ENCODE measurements around the gene AUTS2.

The AUTS2 gene

DNA sequence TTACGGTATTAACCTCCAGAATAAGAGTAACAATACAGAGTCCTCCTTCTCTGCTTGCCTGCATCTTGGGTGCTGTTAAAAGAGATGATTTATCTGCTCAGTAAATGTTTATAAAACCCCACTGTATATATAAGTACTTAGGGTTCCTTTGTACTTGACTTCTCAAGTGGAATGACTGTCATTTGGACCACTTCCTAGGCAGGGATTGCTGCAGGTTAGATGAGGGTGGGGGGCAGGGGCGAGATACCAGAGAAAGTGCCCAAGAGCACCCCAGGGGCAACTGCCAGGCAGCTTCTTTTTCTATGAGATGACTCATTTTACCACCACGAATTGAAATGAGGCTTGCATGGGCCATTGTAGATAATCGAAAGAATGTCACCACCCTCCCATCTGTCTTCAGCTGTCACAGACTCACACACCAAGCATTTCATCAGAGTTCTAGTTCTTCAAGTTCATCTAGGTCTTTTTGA is 1111.8 kb downstream of the AUTS2 start:
- no peaks in the 10 kb centered on the region for H3K27me3 Mint-ChIP-seq
- peaks cover 3% of the 10 kb centered on the region for H3K36me3 Mint-ChIP-seq (ENCODE audit: low read depth)

DNA sequence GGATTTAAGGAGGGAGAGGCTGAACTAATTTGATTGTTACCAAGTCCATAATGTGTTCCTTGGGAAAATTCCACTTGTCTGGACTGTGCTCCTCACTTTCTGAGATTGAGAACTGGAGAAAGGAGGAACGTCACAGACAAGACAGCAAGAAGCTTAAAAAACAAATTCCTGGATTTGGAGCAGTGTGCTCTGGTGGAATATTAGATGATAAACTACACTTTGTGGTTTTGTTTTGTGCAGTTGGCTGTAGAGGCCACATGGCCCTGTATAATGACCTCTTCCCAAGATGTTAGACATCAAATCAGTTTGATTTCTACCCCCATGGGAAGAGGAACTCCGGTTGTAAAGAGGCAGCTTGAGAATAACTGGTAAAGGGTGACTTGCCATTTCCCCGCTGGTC is 1112.4 kb downstream of the AUTS2 start:
- H3K4me1 Mint-ChIP-seq (ENCODE audit: low read depth) = peaks cover 19% of the 10 kb centered on the region
- no peak for DNase-seq
- H3K36me3 Mint-ChIP-seq (ENCODE audit: low read depth) = peaks cover 3% of the 10 kb centered on the region
- no peak overlapping the region for H3K27ac Mint-ChIP-seq
- no peaks in the 10 kb centered on the region for H3K27me3 Mint-ChIP-seq
- no peak overlapping the region for H3K4me3 Mint-ChIP-seq
- peaks cover 6% of the 10 kb centered on the region for H3K9me3 Mint-ChIP-seq

More for the DNA sequence above, 1111.8 kb downstream of the AUTS2 start:
- H3K27ac Mint-ChIP-seq = no peak overlapping the region
- H3K4me1 Mint-ChIP-seq (ENCODE audit: low read depth) = peaks cover 17% of the 10 kb centered on the region
- H3K9me3 Mint-ChIP-seq = peaks cover 6% of the 10 kb centered on the region
- DNase-seq = no peak
- H3K4me3 Mint-ChIP-seq = no peak overlapping the region

DNA sequence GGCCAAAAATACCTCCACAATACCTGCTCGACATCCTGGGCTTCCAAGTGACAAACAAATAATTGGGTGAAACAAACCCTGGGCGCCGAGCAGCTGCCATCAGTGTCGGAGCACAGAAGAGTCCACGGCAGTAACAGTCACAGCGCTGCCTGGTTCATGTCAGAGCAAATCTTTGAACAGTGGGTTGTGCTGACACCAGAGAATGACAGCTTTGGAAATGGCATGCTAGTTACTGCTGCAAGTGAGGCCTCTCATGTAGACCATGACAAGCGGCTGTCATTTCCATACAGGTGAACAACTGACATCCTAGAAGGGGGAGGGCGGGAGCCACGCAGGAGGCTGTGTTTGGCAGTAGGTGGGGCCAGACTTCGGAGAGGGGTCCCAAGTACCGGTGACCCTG is 1113.2 kb downstream of the AUTS2 start:
- Mint-ChIP-seq H3K27ac (no peak overlapping the region), H3K4me1 (ENCODE audit: low read depth) (peaks cover 17% of the 10 kb centered on the region), H3K9me3 (peaks cover 6% of the 10 kb centered on the region), H3K27me3 (no peaks in the 10 kb centered on the region), H3K36me3 (ENCODE audit: low read depth) (peaks cover 3% of the 10 kb centered on the region), H3K4me3 (no peak overlapping the region)
- no peak for DNase-seq

DNA sequence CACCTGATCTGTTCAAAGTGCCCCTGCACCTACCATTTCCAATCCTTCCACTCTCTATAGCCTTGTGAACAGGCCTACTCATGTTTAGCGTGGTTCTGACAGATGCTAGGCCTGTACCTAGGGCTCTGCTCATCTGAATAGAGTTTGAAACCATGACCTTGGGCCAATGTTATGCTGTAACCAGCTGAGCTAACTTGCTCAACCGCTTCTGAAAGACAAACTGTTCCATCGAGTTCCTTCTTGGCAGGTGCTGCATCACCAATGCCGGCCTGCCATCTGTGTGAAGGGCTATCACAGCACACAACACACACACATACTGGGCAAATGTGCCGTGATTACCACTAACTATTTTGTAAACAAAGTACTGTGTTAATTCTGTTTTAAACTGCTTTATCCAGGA is 1114.7 kb downstream of the AUTS2 start:
- no peak for DNase-seq
- no peaks in the 10 kb centered on the region for H3K27me3 Mint-ChIP-seq
- H3K9me3 Mint-ChIP-seq = peaks cover 6% of the 10 kb centered on the region
- peaks cover 26% of the 10 kb centered on the region for H3K4me1 Mint-ChIP-seq (ENCODE audit: low read depth)
- no peak overlapping the region for H3K27ac Mint-ChIP-seq
- peaks cover 3% of the 10 kb centered on the region for H3K36me3 Mint-ChIP-seq (ENCODE audit: low read depth)
- H3K4me3 Mint-ChIP-seq = no peak overlapping the region

DNA sequence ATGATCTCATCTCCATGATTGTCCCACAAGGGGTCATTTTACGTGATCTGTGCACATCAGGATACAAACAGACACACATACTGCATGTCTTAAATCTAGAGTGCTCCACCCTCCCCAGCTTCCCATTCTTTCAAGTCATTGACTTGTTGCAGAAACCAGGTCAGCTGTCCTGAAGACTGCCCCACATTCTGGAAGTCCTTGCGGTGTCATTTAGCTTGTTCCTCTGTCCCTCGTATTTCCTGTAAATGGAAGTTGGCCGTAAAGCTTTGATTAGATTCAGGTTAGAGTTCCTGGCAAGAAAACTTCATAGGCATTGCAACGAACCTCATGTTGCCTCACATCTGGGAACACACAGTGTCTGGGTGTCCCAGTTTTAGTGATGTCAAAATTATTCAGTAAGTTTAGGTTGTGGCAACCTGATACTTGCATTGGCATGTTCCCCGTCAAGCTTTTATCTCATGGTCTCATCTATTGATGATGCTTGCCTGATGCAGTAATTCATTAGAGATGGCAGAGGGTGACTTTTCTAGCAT is 1116.3 kb downstream of the AUTS2 start:
- Mint-ChIP-seq H3K9me3 (peaks cover 6% of the 10 kb centered on the region), H3K4me1 (ENCODE audit: low read depth) (peaks cover 28% of the 10 kb centered on the region), H3K4me3 (no peak overlapping the region), H3K27me3 (no peaks in the 10 kb centered on the region), H3K27ac (no peak overlapping the region), H3K36me3 (ENCODE audit: low read depth) (peaks cover 3% of the 10 kb centered on the region)
- DNase-seq = no peak

DNA sequence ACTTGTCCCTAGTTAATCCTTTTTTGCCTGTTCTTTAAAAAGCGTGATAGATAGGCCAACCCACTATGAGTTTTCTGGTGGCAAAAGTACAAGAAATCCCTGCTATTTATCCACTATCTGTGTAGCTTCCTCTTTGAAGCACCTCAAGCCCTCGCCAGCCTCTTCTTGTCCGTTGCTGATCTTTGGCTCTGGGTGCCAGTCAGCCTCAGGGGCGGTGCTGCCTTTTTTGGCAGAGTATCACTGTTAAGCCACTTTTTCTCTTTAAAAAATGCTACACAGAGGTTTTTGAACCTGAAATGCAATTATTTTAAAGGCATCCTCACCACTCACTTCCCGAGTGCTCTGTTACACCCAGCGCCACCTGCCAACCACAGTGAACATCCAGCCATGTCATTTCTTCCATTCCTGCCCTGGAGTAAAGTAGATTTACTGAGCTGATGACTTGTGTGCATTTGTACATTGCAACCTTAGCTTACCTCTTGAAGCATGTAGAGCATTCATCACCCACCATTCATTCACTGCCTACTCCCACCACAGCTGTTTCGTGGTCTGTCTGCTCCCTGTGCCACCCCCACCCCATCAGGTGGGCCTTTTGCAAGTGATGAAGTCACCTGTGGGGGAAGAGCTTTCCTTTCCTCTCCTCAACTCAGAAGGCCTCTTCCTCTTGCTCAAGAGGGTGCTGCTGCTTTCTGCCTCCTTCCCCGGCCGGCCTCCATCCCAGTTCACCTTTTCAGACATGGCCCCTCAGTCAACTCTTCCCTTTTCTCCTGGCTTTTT is 1119.5 kb downstream of the AUTS2 start:
- no peak overlapping the region for H3K27ac Mint-ChIP-seq
- H3K27me3 Mint-ChIP-seq = no peaks in the 10 kb centered on the region
- no peak overlapping the region for H3K4me3 Mint-ChIP-seq
- H3K4me1 Mint-ChIP-seq (ENCODE audit: low read depth) = peaks cover 31% of the 10 kb centered on the region
- DNase-seq = no peak
- peaks cover 6% of the 10 kb centered on the region for H3K9me3 Mint-ChIP-seq
- peaks cover 3% of the 10 kb centered on the region for H3K36me3 Mint-ChIP-seq (ENCODE audit: low read depth)

DNA sequence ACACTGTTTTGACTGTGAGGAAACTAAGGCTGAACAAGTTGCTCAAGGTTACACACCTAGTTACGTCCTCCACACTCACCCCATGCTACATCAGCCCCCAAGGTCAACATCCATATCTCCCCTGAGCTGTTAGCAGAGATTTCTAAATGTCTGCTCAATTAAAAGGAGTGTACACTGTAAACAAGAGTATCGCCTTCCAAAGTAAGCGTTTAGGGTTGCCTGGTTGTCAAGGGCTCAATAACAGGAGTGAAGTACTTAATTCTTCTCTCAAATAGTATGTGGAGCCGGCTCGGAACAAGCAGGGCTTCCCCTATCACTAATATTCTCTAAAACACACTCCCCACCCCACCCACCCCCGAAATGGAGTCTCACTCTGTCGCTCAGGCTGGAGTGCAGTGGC is 1120.8 kb downstream of the AUTS2 start:
- no peaks in the 10 kb centered on the region for H3K27me3 Mint-ChIP-seq
- DNase-seq = no peak
- no peak overlapping the region for H3K27ac Mint-ChIP-seq
- no peak overlapping the region for H3K4me3 Mint-ChIP-seq
- H3K36me3 Mint-ChIP-seq (ENCODE audit: low read depth) = peaks cover 3% of the 10 kb centered on the region
- H3K9me3 Mint-ChIP-seq = peaks cover 6% of the 10 kb centered on the region
- peaks cover 31% of the 10 kb centered on the region for H3K4me1 Mint-ChIP-seq (ENCODE audit: low read depth)

DNA sequence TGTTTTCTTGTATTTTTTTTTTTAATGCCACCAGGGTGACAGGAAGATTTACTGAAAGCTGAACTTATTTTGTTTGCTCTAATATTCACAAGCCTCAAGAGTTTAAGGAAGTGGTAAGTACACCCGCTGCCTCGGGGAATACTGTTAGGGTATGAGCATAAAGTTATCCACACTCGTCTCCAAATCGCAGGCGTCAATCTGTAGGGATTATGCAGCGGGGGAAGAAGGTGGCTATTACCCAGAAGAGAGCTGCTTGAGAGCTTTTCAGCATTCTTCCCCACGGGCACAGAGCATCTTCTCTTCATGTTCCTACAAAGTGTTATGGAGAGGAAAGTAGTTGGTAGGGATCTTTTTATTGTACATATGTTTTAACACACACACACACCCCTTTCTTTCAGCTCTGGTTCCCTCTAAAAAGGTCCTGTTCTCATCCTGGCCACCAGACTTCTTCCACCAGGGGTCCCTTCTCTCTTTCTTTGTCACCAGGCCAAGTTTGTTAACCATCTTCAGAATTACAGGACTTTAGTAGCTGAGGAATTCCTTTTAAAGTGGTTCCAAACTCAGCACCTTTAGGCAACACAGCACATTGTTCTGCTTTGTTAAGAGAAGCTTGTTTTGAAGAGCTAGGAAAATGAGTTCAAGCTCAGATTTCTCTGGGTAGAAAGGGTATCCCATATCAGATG is 1122.1 kb downstream of the AUTS2 start:
- Mint-ChIP-seq H3K27ac (no peak overlapping the region), H3K27me3 (no peaks in the 10 kb centered on the region), H3K36me3 (ENCODE audit: low read depth) (no peaks in the 10 kb centered on the region), H3K4me1 (ENCODE audit: low read depth) (peaks cover 30% of the 10 kb centered on the region), H3K4me3 (no peak overlapping the region), H3K9me3 (no peaks in the 10 kb centered on the region)
- no peak for DNase-seq

DNA sequence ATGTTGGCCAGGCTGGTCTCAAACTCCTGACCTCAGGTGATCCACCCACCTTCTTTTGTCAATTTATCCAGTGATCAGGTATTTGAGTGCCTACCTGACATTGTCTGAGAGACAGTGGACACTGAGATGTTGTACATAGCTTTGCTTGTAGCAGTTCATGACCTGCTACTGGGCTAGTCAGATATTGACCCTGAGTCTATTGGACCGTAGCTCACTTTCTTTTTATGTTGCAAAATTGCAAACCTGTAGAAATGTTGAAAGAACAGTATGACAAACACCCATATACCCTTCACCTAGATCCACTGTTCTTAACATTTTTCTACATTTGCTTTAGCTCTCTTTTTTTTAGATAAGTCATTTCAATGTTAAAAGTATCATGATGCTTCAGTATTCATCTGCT is 1123.2 kb downstream of the AUTS2 start:
- no peaks in the 10 kb centered on the region for H3K27me3 Mint-ChIP-seq
- H3K4me3 Mint-ChIP-seq = no peak overlapping the region
- H3K9me3 Mint-ChIP-seq = no peaks in the 10 kb centered on the region
- H3K27ac Mint-ChIP-seq = no peak overlapping the region
- peaks cover 27% of the 10 kb centered on the region for H3K4me1 Mint-ChIP-seq (ENCODE audit: low read depth)
- DNase-seq = no peak
- H3K36me3 Mint-ChIP-seq (ENCODE audit: low read depth) = no peaks in the 10 kb centered on the region

DNA sequence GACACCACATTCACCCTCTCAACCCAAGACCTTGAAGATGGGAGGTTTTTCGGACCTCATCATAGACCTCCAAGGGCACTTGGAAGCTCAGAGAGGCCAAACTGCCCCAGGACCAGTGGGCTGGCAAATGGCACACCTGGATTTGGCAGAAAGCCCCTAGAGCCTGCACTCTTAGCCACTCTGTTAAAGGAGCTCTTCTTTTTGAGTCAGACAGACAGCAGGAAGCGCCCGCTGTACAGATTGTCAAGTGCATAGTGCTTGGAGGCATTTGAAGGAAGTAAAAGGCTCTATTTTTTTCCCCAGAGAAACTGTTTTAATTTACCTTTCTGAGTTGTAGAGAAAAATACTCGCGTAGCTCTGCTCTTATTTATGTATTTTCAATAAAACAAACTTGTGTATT is 1125.1 kb downstream of the AUTS2 start:
- Mint-ChIP-seq H3K9me3 (no peaks in the 10 kb centered on the region), H3K27ac (no peak overlapping the region), H3K27me3 (no peaks in the 10 kb centered on the region), H3K4me3 (no peak overlapping the region), H3K4me1 (ENCODE audit: low read depth) (peaks cover 18% of the 10 kb centered on the region), H3K36me3 (ENCODE audit: low read depth) (no peaks in the 10 kb centered on the region)
- DNase-seq = no peak

DNA sequence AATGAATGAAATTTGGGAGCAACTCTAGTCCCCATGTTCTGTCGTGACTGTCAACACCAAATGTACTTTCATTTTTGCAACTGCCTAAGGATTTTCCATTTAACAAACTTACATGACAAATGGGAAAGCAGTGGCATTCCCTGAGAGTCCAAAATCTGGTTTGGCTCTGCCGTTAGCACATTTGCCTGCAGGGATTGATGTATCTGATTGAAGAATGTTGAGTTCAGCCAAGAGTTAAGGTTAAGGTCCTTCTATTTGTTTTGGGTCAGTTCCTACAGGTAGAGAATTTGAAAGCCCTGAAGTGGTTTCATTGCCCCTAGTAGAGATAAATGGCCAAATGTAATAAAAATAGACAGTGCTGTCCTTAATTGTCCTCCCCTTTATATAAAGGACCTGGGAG is 1127.2 kb downstream of the AUTS2 start:
- peaks cover 13% of the 10 kb centered on the region for H3K4me1 Mint-ChIP-seq (ENCODE audit: low read depth)
- no peak overlapping the region for H3K27ac Mint-ChIP-seq
- H3K36me3 Mint-ChIP-seq (ENCODE audit: low read depth) = no peaks in the 10 kb centered on the region
- H3K9me3 Mint-ChIP-seq = peaks cover 3% of the 10 kb centered on the region
- no peak overlapping the region for H3K4me3 Mint-ChIP-seq
- no peaks in the 10 kb centered on the region for H3K27me3 Mint-ChIP-seq
- DNase-seq = no peak

DNA sequence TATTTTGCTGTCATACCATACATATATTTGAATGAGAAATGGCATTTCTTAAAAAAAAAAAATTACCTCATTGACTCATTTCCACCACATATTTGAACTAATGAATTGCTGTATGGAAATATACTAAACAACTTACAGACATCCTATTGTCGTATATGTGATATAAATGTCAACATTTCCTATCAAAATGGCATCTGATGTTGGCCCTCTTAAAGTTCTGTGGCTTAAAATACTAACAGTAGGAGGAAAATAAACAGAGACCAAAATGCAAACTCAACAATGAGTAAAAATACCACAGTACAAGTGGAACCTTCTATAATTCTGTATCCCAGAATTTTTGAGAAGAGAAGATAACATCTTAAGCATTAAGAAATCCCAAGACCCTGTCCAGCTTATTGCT is 1128.0 kb downstream of the AUTS2 start:
- no peak for DNase-seq
- H3K27me3 Mint-ChIP-seq = no peaks in the 10 kb centered on the region
- H3K27ac Mint-ChIP-seq = no peak overlapping the region
- peaks cover 5% of the 10 kb centered on the region for H3K9me3 Mint-ChIP-seq
- no peaks in the 10 kb centered on the region for H3K36me3 Mint-ChIP-seq (ENCODE audit: low read depth)
- H3K4me3 Mint-ChIP-seq = no peak overlapping the region
- H3K4me1 Mint-ChIP-seq (ENCODE audit: low read depth) = peaks cover 10% of the 10 kb centered on the region

DNA sequence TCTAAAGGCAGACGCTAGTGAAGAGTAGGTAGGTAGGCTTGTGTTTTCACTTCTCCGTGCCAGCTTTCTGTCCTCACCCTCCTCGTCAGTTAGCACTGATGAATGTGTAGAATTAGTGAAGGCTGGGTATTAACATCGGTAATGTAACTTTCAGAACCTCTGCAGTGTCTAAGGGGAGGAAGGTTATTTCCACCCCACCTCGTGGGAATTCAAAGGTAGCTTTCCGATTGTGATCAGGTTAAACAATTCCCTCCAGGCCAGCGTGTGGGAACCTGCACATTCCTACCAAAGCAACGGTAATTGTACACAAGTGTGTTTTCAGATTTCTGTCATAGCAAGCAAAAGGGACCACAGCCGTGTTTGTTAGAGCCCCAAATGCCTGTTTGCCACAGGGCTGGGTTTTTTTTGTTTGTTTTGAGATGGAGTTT is 1128.7 kb downstream of the AUTS2 start:
- Mint-ChIP-seq H3K27me3 (no peaks in the 10 kb centered on the region), H3K4me3 (no peak overlapping the region), H3K4me1 (ENCODE audit: low read depth) (peaks cover 10% of the 10 kb centered on the region), H3K27ac (no peak overlapping the region), H3K9me3 (peaks cover 5% of the 10 kb centered on the region), H3K36me3 (ENCODE audit: low read depth) (no peaks in the 10 kb centered on the region)
- no peak for DNase-seq

DNA sequence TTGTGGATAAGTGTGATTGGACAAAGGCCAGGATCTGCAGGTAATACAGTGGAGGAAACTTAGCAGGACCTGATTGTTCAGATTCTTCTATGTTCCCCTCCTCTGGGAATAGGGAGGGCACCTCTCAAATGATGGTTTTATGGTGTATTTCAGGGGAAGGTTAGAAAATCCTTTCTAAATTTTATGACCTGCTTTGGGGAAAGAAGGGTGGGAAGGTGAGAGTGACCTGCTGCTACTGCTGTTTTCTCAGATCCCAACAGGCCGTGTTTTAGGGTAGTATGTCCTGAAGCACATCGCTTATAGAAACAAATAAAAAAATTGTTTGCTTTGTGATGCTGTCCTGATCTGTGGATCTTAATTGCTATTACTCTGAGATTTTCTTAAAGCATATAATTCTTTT is 1129.6 kb downstream of the AUTS2 start:
- Mint-ChIP-seq H3K4me1 (ENCODE audit: low read depth) (peaks cover 10% of the 10 kb centered on the region), H3K36me3 (ENCODE audit: low read depth) (no peaks in the 10 kb centered on the region), H3K9me3 (peaks cover 5% of the 10 kb centered on the region), H3K4me3 (no peak overlapping the region), H3K27ac (no peak overlapping the region), H3K27me3 (no peaks in the 10 kb centered on the region)
- DNase-seq = no peak

Data from activated T-cell treated with anti-CD3 and anti-CD28 coated beads, Interleukin-2, amount 50 U/mL, for 24 hours (primary cell).